Stimulated activated CD4-positive, alpha-beta T cell treated with anti-CD3 and anti-CD28 coated beads, Interleukin-2, amount 100 ng/mL, for 24 hours (primary cell): ENCODE measurements around the gene GLP2R.
"Not testable (repeated sequence)": the region's sequence is repeated elsewhere in the genome, so short reads cannot be mapped to it uniquely, and the experiment has no call there.

Experiments used
- DNase-seq, 2 donors: peaks; one replicate each; pipeline ENCODE4 v3.0.0-alpha.2; 2020

GLP2R gene

DNA sequence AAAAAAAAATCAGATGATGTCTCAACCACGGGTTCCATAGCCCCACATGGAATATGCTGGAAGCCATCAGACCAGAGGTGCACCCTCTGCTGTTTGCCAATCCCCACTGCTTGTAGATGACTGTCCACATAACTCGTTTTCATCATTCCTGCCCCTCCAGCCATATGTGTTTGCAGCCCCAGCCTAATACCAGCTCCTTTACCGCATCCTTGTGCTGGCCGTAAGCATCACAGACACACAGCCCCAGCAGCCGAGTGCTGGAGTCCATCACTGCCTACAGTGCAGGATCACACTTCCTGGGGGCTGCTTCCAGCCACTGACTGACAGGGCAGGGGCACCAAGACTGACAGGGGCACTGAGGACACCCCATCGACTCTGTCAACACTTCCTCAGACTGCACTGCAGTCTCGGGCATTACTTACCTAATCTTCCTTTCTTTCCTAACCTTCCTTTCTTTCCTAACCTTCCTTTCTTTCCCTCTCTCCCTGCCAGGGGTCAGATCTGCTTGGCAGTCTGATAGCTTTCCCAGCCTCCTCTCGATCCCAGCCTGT lies 74.4 kb downstream of the GLP2R start:
- DNase-seq, result no peak

DNA sequence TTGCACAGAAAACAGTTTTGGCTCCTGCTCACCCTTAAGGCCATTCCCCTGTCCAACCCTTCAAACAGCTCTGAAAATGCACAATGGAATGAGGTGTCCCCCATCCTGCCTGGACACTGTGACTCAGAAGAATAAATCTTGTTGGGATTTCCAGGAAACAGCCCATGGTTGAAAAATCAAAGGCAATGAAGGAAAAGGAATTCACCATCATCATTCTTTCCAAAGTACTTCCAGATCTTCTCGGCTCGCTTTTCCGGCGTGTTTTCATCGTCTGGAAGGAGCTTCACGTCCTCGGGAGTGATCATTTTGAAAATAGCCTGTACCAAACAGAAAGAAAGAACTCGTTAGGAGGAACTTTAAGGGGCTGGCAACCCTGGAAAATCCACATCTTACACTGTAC lies 75.1 kb downstream of the GLP2R start:
- DNase-seq, result no peak

DNA sequence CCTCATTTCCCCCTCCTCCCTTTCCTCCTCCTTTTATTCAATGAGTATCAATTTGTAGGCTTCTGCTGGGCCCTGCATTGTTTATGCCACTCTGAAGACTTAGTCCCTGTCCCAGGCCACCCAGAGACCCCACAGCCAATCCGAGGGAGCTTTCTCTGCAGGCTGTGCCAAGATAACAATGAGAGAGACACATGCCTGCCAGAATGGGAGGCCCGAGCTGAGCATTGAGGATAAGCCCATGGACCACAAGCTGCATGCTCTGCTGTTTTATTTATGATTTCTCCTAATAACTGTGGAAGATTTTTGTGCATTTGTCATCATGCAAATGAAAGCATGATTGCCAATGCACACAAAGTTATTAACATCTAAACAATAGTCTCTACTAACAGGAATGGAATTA lies 76.4 kb downstream of the GLP2R start:
- DNase-seq, result no peak

DNA sequence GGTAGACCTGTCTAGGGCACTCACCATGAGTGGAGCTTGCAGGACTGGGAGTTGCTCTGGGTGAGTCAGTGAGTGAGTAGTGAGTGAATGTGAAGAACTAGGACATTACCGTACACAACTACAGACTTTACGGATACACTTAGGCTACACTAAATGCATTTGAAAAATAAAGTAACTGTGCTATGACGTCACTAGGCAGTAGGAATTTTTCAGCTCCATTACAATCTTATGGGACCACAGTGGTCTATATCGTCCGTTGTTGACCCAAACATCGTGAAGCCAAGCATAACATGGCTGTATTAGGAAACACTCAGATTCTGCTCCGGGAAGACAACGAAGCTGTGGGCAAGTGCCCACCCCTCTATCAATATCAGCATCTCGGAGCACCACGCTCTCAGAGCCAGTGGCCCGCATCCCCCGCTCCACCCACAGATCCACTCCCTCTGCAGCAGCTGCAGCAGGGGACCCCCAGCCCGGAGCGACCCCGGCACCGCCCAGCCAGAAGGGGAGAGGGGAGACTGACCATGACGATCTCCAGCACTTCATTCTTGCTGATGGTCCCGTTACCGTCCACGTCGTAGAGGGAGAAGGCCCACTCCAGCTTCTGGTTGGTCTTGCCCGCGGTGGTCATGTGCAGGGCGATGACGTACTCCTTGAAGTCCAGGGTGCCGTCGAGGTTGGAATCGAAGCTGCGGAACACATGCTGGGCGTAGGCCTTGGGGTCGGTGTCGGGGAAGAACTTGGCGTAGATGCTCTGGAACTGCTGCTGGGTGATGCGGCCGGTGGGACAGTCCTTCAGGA lies 78.8 kb downstream of the GLP2R start:
- no peak for DNase-seq

DNA sequence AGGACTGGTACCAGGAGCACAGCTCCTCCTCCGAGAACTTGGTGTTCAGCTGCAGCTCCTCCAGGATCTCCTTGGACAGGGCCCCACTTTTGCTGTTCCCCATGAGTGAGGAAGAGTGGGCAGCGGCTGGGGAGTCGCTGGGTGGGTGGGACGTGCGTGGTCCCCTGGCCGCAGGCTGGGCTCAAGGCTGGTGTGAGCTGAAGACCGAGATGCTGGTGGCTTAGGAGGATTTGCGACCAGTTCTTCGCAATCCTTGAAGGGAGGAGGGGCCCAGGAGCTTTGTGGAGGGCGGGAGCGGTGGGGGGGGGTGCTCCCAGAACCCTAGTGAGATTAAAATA lies 79.3 kb downstream of the GLP2R start, which contains the start of gene RCVRN:
RCVRN (minus strand) TSS at position 194 of the 338 bp plus-strand sequence; CDS start at position 103, 91 bp downstream.
- no peak for DNase-seq

DNA sequence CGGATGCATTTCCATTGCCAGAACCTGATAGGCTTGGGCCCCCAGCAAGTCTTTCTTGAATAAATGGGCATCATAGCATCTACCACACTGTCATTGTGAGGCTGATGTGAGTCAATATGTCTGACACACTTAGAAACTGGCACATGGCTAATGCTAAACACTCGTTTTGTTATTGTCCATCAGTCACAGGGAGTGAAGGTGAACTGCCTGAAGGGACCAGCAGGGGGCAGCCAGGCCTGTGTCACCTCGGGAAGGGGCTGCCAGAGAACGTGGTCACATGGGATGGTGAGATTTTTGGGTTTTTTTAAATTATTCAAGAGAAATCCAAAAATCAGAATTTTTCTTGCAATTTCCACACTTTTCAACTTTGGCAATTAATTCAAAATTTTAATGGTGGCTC lies 80.2 kb downstream of the GLP2R start:
- DNase-seq, result peak in 1 of 2 donors; percentile 43

DNA sequence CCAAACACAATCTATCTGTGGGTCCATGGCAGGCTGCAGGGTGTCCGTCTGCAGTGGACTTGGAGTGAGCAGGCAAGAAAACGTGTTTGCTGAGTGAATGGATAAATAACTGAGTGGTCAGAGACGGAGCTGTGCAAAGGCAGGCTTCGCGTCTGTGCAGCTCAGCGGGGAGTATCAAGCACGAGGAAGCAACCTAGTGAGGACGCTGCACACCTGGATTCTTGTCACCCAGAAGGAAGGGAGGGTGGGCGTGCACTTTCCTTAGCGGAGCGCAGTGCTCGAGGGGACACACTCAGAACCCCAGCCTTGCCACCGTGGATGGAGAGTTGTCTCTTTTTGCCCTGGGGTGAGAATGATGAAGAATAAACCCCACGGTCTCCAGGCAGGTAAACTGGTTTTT lies 80.9 kb downstream of the GLP2R start:
- DNase-seq, result no peak

DNA sequence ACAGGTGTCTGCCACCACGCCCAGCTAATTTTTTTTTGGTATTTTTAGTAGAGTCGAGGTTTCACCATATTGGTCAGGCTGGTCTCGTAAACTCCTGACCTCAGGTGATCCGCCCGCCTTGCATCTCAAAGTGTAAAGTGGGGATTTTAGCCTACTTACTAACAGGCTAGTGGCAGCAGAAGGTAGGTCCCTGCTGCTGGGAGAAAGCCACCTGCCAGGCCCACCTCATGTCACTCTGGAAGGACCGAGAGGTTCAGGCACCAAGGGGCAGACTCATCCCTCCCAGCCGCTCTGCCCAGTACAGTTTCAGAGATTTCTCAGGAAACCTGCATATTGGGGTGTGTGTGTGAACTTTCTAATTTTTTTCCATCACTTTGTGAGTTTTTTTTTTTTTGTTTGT lies 81.4 kb downstream of the GLP2R start:
- DNase-seq, result no peak

DNA sequence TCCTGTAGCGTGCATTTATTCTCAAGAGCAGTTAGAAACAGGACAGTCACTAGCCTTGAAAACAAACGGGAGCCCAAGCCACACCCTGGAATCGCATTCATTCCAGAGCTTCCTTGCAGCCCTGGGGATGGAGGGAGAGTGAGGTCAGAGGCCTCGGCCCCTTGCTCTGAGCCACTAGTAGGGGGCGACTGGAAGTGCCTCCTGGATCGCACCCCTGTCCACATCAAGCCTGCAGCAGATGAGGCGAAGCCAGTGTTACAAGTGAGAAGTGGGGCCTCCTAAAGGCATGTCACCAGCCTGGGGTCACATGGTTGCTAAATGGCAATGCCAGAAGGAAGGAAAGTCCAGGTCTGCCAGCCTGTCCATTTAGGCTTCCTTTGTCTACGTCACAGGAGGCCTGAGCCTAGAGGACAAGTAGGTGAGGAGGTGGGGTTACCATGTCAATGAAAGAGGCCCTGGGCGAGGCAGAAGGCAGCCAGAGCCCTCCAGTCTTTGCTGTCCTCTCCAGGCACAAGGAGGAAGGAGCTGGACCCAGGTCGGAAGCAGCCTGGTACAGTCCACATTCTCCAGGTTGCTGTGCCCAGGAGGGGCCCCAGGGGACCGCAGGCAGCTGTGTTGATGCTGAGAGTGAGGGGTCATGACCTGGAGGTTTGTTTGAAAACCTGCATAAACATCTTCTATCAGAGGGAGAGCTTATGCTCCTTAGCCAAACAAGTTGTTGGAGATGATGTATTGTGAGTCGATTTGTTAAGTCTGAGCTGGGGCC lies 82.3 kb downstream of the GLP2R start:
- no peak for DNase-seq

DNA sequence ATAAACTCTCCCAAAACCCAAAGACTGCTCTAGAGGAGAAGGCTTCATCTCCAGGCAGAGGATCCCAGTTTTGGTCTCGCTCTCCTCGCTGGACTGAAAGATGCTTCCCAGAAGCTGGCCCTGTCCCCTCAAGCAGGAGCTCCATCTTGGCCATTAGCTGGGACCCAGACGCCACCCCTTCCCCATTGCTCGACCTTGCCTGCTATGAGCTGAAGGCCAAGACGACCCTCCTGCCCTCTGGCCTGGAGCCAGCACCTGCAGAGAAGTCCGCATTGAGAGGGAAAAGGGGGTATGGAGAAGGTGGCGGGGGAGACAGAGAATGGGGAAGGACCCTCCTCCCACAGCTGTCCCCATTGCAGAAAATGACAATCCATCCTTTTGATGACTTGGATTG lies 82.9 kb downstream of the GLP2R start:
- DNase-seq, result no peak

DNA sequence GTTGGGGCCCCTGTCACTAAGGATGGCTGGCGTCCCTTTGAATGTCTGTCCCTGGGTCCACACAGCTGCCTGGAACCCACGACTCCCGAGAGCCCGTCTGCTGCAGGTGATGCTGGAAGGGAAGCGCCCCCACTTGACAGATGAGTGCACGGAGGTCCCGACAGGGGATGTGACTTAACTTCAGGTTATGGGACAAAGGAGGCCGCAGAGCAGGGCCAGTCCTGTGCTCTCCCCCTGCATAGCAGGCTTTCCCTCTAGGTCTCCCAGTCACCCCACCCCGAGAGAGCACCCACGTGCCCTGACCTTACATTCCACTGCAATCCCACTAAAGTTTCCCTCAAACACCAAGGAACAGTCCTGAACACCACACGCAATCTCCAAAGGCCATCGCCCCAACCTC lies 85.4 kb downstream of the GLP2R start:
- no peak for DNase-seq

DNA sequence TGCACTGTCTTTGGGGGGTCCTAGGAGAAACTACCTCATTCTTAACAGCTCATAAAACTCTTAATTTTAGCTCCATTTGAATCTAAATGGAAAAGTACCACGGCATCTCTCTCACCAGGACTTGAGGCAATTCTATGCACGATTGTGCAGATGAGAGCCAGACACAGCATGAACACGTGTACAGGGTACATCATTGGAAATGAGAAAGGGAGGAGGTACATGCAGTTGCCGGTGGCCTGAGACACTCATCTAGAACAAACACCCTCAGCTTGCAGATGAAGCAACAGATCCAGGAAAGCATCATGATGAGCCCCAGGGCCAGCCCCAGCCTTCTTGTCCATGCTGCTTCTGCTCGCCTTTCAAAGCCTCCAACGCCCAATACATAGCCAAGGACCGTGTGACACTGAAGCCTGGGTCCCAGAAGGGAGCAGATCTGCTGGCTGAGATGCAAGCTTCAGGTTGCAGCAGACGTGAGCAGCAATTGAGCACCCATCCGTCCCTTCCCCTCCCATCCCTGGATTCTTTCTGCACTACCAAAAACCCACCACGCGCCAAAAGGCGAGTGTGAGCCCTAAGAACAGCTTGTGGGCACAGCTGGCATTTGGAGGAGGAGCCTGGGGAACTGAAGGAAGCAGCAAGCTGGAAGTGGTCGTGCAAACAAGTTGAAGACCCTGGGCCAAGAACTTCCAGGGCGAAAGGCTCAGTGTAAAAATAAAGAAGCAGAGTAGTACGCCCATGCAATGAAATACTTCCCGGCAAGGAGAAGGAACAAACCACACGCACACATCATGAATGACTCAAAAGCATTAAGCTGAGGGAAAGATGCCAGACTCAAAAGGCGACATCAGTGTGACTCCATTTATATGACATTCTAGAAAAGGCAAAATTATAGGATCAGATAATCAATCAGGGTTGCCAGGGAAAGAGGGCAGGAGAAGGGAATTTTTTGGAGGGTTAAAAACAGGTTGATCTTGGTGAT lies 86.7 kb downstream of the GLP2R start:
- no peak for DNase-seq

DNA sequence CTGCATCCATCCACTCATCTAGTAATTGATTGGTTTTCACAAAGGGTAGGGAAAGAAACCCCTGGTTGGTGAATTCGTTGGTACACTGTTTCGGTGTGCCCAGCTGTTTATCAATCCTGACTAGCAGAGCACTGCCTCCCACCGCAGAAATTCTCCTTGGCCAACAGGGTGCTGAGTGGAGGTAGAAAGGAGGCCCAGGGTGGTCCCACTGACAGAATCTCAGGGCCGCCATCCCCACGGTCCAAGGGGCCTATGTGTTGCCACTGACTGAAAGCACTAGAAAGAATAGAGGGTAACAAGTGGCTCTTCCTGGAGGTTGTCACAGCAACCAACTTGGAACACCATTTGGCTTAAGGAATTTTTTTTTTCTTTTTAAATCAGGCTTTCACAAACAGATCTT lies 87.8 kb downstream of the GLP2R start:
- DNase-seq, result no peak

DNA sequence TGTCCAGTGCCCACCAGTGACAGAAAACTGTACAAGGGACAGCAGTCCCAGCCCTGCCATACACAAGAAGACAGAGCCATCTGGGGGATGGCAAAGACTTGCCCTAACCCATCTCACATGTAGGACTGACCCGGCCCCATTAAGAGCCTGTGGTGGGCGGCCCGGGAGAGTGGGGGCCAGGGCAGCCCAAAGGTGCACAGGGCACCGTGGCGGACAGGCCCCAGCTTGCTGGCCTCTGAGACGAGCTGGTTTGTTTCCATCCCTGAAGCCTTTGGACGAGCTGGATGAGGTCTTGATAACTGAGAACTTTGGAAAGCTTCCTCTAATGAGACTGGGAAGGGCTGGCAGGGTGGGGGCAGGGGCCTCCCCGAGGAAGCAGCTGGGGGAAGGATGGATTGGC lies 90.4 kb downstream of the GLP2R start:
- DNase-seq, result no peak

DNA sequence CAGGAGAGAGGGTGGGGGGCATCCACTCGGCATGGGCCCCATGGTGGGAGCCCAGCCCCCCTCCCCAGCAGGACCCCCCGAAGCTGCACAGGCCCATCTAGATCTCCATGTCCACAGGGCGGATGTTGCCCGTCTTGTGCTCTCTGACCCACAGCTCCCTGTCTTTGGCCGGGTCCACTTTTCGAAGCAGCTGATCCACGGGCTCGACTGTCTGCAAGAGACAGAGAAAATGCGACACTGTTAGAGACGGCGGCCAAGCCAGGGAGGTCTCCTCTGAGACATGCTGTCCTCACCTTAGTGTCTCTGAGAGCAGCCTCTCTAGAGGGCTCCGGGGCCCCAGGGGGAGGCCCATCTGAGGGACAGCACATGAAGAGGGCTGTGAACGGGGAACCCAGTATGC lies 91.4 kb downstream of the GLP2R start:
- no peak for DNase-seq

DNA sequence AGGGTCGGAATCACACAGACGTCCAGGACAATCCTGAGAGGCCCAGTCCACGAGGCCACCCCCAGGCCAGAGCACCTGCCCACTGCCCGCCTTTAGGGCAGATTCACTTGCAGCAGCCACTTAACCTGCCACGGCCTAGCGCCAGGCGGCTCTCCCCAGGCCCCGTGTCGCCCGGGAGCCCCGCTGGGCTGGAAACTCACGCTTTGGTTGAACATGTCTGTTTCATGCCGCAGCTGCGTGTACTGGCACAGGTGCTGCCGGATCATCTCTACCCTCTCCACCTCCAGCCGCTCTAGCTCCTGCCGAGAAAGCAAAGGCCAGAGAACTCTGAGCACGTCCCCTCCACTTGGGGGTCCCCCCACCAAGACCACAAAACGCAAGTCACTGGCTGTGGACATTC lies 92.1 kb downstream of the GLP2R start:
- DNase-seq, result no peak

DNA sequence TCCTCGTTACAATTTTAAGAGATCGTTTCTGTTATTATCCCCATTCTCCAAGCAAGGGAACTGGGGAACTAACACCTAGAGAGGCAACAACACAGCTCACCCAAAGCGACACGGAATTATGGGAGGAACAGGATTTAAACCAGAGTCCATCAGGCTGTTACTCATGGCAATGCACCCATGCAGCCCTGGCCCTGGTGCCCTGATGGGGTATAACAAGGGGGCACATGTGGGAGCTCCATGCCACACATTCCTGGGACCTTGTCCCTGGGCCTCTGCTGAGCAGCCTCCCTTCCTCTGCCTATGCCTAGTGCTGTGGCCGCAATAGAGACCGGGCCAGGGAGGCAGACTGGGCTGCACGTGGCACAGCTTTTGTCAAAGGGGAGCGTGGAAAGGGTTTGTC lies 92.6 kb downstream of the GLP2R start:
- no peak for DNase-seq

DNA sequence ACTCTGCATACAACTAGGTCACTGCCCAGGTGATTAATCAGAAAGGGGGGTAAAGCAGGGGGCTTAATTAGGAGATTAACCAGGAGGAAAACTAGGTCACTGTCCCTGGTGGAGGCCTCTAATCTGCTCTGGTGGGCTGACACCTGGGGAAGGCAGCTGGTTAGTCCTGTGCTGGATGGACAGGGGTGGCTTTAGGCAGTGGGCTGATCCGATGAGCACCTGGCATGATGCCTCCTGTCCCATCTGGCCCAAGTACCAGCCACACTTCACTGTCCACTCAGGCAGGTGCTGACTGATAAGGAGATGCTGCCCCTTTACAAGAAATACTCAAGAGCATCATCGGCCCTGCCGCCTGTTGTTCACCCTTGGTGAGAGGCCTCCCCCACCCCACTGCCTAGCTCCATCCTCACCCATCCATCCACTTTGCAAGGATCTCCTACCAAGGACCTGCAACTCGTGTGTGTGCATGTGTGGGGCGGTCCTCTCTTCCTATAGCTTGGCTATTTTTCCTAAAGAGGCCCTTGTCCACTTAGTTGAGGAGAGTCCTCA lies 93.2 kb downstream of the GLP2R start:
- DNase-seq, result no peak

DNA sequence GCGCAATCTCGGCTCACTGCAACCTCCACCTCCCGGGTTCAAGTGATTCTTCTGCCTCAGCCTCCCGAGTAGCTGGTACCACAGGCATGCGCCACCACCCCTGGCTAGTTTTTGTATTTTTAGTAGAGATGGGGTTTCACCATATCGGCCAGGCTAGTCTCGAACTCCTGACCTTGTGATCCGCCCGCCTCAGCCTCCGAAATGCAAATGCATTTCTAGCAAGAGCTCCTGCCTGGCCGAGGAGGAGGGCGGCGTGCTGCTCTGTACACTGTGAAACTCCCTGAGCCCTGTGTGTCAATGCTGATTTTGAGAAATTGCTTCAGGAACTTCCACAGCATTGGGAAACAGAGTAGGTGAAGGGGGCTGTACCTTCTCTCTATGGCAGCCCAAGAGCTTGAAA lies 95.5 kb downstream of the GLP2R start:
- DNase-seq, result not testable (repeated sequence)

DNA sequence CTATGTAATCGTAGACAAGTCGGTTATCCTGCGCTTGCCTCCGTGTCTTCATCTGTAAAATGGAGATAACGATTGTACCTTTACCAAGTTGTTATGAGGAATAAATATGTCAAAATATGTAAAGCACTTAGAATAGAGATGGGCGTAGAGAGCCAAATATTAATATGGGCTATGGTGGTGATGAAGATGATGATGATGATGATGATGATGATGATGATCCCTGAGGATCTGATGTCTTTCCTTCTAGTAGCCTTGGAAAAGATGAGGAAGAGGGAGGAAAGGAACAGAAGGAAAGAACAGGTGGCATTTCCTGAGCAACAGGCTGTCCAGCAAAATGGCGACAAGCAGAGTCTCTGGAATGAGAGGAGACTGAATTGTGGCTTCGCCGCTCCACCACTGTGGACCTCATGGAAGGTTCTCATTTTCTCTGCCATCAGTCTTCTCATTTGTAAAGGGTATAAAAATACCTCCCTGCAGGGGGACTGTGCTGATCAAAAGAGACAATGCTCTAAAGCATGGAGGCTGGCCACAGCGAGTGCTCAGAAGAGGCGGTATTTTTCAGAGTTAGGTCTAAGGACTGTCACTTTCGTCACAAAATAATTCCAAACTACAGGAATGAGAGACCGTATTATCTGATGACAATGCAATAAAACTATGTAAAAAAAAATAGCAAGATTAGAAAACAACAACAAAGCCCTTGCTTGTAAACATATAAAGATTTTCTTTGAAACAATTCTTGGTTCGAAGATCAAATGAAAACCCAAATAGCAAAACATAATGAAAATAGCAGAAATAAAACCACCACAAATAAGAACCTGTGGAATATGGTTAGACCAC lies 96.5 kb downstream of the GLP2R start:
- no peak for DNase-seq

DNA sequence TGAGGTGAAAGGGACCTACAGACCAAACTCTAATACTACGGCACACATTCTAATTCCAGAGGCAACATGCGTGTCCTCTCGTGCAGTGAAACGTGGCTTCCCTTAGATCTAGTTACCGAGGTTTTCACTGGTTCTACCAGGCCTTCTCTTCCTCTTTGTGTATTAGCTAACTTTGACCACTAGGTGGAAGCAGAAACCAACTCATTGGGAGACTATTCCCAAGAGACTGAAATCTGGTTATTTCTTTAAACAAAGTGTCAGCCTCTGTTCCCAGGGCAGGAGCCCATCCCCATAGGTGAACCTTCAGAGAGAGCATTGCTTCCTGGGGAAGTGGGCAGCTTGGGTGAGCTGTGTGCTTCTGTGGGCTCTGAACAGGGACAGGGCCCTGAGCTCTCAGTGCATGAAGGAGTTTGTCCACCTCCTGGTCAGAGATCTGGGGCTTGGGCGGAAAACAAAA lies 99.0 kb downstream of the GLP2R start:
- DNase-seq, result peak in 1 of 2 donors; percentile 2

DNA sequence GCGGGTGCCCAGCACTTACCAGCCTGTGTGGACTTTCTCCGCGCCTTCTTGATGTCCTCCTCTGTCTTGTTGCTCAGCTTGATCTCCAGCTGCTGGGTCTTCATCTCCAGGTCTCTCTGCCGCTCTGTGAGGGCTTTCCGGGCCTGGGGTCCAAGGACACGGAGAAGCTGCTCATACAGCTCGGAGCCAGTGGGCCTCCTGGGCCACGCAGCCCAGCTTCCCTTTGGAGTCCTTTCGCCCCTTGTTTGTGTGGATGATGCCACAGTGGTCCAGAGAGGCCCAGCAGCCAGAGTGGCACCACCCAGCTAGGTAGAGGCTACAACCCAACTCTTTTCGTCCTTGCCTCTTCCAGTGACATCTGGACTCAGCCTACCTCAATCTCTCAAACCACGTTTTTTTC lies 99.7 kb downstream of the GLP2R start:
- DNase-seq, result no peak
